A172 (cell line): Measurements from ENCODE around the gene THRB. TPM values are rescaled to one million over a fixed set of nuclear protein-coding genes. Genes with fewer than 3 reads are reported as not detected.

ENCODE experiments used
- DNase-seq: peaks from one replicate; pipeline ENCODE4 v3.0.0-alpha.2; 2015; ENCODE audit warnings: low spot score
- total RNA-seq: library from RNA; depleted of rRNA; stranded (reverse); fragments of >200 nt; shearing (Covaris generic); gene quantifications from 2 replicates; pipeline ENCODE4 v1.2.3, GENCODE V29; 2014

THRB gene
- total RNA-seq, 1 experiment from 2014 or later, result not detected

DNA sequence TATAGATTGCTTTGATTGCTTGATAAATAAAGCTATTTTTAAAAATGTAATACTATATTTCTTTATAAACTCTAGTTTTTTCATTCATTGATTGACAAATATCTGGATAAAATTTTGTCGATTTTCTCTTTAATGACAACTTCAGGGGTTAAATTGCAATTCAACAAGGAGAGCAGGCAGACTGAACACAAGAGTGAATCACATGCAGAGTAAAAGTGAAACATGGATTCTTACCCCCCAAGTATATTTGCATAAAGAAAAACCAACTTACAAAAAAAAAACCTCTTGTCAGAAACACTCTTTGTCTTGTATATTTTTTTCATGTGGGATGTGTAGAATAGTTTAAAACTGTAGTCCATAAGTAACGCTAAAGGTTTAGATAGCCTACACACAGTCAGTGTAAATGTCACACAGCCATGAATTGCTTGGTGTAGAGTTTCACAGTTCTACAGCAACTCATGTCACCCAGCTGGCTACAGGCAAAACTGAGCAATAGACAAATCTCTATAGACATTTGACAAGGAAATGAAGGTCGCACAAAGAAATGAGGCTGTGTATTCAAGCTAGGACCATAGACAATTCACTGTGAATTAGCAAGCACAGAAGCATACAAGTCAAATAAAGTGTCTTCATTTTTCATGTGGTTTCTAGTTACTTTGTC is 141.6 kb downstream of the THRB start:
- no peak for DNase-seq

DNA sequence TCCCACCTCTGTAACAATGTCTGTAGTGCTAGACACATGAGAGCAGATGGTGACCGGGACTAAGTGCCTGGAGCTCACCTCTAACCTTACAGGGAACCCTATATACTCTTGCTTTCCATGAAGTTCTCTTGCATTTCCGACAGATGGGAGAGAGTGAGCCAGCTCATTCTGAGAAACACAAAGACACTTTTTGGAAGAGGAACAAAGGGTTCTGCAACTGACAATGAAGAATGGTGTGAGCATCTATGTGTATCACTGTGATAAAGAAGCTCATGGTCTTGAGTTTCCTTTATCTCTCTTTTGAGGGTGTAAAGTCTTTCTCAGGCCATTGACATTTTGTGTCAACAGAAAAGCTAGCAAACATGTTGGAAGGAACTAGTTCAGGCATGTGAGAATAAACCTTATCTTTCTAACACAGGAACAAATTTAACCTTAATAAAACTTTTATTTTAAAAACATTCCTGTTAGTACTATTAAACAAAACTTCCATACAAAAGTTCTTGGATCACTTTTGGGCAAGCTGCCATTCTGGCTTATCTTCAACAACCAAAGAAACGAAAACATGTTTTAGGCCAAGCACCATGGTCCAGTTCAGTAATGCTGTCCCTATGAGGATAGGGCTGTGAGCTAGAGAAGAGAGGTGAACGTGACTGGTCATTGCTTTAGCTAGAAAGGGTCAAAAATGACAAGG is 142.7 kb downstream of the THRB start:
- no peak for DNase-seq

DNA sequence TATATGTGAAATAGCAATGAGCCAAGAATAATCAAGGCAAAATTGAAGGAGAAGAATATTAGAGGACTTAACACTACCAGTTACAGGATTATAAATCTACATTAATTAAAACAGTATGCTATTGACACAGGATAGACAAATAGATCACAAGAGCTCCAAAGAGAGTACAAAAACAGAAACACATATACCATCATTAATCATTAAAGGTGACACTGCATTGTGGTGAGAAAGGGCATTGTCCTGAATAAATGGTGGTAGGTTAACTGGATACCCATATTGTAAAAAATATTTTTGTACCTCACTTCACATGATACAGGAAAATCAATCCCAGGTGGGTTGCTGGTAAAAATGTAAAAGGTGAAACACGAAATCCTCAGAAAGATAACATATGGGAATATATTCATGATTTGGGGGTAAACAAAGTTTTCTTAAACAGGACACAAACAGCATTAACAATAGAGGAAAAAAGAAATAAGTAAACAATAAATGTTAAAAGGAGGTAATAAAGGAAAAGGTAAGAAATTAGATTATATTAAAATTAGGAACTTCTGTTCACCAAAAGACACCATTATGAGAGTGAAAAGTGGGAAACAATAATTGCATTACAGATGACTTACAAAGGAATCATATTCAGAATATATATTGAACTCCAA is 145.2 kb downstream of the THRB start:
- DNase-seq, result no peak

DNA sequence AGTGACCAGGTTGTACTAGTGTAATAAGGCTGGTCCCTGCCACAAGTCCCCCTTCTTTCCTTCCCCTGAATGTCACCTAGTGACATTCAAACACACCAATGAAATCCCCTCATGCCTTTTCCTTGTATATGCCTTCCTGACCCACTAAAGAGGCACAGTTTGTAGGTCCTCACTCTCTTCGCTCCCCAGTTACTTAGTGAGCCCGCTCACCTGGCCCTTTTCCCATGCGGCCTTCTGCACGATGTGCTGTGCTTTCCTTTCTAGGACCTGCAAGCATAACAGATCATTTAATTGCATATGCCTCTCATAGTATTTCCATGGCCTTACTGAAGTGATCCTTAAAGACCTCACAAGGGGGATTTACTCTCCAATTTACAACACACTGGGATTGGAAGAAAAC is 146.3 kb downstream of the THRB start:
- DNase-seq, result no peak

DNA sequence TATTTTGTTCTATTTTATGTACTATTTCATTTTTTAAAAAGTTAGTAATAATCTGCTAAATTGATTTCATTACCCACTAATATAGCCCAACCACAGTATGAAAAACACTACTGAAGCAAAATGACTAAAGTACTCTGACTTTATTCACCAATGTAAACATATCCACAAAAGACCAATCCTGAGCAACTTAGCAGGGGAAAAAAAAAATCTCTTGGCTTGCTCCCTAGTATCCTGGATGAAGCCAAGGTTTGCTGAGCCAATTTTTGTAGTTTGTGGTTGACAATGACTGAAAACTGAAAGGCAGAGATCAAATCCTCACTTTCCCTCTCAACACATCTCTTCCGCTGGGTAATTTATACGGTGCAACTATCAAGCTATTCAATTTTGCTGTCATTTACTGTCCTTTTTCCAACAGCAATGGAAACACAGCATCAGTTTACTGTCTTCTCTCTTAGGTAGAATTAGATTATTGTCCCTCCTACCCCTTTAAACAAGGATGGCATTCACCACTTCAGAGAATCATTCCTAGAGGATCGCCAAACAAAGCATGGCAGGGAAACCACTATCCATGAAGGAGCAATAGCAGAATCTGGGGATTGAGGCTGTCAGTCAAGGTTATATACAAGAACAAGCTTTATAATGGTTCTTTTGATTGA is 149.7 kb downstream of the THRB start:
- DNase-seq, result no peak

DNA sequence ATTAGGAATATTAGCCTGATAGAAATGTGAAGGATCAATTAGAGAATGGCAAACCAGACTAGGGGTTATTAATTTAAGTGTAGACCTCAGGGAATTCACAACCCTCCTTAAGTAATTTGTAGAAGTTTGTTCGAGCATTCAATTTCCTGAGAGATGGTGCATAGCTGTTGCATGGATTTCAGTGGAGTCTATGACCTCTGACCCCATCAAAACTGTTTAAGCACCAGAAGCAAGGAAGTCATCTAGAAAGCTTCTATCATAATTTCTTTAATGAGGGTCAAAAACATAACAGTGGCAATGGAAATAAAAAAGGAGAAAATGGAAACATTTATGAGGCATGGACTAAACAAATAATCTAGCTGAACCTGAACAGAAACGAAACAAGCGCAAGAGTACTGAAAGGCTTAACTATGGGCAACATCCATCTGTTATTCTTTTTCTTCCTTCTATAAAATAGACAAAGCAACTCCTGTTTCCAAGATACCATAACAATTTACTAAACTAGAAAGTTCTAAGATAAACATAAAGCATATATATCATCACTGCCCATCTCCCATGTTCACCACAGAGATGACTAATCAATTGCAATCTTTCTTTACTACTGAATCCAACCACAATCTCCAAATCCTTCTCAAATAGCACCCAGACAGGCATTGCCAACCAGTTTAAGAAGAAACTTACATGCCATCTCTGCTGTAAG is 151.4 kb downstream of the THRB start:
- peak; percentile 39 for DNase-seq

DNA sequence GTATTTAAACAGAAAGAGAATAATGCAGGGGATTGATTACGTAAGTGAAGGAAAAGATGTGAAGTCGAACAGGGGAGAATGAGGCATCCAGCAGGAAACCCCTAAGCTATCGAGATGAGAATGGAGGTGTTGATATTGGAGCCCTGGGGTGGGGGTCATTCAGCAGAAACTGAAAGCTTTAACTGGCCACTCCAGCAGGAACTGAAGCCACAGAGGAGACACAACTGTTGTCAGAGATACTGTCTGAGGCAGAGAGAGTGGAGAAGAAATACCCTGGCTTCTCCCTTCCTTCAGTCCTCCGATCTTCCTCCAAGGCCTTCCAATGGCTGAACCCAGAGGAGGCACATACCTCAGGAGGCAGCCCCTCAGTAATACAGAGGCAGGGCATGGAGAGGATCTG is 152.4 kb downstream of the THRB start:
- no peak for DNase-seq

DNA sequence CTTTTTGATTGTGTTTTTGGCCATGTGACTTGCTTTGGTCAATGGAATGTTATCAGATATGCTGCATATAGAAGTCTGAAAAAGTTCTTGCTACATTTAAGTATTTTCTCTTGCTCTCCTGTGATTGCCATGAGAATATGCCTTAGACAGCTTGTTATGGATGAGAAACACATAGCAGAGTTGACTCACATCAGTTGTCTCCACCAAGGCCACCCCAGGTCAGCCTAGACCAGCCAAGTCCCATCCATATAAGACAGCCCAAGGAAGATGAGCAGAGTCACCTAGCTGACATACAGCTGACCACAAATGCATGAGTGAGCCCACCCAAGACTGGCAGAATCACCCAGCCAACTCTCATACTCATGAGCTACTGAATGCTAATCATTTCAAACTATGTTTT is 153.0 kb downstream of the THRB start:
- DNase-seq, result no peak

DNA sequence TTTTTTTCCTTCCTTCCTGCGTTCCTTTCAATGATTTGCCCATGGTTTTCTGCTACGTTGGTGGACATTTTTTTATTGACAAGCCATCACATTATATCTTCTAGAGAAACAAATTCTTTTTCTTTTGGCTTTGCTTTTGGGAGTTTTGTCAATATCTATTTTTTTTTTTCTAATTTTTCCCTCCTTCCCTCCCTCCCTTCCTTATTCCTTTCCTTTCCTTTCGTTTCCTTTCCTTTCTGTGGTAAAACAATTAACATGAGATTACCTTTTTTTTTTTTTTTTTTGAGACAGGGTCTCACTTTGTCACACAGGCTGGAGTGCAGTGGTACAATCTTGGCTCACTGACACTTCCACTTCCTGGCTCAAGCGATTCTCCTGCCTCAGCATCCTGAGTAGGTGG is 153.7 kb downstream of the THRB start:
- no peak for DNase-seq

DNA sequence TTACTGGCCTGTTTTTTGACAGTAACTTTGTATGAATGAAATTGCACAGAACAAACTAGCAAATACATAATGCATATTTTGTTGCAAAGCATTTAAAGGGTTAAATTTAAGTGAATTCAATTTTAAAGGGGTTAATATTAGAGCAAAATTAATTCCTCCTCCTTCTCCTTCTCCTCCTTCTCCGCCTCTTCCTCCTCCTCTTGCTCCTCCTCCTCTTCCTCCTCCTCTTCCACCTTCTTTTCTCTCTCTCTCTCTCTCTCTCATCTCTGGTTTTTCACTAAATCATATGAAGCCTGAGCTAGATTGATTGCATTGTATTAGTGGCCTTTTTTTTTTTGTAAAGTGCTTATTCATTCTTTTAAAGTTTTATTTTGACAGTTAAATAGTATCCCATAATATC is 154.5 kb downstream of the THRB start:
- DNase-seq, result no peak

DNA sequence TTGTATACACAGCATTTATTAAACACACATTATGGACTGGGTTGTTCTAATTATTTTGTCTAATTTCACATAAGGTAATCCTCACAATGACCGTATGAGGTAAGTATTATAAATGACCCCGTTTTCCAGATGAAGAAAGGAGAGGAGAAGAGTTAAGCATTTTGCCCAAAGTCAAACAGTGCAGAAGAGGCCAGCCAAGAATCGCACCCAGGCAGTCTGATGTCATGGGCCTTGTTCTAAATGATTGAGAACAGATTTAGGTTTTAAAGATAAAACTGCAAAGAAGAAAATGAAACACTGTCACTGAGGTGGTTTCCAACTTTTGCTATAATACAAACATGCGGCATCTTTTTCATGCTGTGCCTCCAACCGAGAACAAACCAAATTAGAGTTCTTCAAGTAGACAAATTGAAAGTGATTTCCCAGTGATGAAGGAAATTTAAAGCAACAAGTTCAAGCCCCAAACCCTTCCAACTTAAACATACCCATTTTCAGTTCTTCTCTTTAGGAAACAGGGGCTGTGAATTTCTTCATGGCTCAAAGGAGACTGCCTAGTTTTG is 155.3 kb downstream of the THRB start:
- DNase-seq, result no peak

DNA sequence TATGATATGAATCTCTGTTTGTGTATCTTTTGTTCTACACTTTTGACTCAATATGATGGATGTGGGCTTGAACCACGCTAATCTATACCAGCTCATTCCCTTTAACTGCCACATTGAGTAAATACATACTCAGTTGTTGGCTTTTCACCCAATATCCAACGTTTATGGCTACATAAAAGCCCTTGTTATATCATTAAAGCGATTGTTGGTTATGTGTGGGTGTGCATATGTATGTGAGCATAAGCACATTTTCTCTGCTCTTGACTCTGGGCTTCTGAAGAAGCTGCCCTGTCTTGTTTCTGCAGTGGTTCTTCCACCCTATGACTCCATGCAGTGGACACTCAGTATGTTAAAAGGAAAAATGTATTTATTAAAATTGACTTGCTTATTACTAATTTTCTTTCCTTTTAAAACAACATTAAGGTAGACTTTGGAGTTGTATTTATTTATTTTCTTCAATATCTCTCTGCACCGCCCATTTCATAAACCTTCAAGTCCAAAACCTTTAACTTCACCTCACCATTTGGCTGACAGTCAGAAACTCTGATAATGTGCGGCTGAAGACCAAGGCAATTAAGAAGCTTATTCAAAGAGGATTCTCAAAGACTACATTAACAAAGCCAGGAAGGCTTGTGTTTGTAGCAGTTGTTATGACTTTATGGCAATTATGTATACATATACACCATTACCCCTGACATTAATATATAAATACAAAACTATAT is 156.1 kb downstream of the THRB start:
- no peak for DNase-seq

DNA sequence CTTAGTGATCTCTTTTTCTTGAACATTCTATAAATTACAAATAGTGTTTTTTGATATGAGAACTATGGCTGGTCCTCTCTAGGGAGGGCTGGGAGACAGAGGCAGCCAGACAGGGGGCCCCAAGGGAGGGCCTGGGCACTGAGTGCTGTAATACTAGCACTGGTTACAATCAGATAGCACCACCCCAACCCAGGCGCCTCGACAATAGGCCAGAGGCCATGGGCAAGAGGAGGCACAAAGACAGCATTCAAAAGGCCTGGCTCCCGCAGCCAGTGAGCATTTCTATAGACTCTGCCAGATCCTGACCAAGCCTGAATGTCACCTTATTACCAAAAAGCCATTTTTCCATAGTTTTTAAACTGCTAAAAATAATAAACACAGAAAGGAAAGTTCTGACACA is 158.5 kb downstream of the THRB start:
- DNase-seq, result no peak

DNA sequence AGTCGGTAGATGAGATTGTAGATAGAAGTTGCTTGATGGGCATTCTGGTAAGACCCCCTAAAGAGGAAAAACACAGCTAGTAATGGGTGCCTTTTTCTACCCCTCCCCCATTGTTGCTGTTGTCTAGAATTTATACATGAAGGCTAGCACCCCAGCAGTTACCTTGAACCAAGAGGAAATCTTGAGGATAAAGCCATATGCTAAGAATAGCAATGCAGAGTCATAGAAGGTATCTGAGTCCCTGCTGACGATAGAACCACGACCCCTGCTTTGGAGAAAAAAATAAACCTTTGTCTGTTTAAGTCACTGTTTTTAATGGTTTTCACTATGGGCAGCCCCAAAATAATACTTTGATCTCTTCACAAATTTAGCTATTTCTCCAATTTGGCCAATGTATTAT is 162.6 kb downstream of the THRB start:
- no peak for DNase-seq

DNA sequence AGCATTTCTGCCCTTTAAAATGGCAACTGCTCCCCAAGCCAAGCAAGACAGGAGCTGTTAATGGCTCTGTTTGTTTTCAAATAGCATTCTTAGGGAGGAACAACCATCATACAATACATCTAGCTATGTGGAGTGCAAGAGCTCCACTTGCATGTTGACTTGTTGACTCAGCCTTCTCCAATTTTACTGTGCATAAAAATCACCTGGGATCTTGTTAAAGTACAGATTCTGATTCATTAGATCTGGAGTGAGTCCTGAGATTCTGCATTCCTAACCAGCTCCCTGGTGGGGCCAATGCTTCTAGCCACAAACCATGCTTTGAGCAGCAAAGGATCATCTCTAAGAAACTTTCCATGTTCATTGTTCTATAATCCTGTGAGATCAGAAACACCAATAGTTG is 171.4 kb downstream of the THRB start:
- DNase-seq, result no peak

DNA sequence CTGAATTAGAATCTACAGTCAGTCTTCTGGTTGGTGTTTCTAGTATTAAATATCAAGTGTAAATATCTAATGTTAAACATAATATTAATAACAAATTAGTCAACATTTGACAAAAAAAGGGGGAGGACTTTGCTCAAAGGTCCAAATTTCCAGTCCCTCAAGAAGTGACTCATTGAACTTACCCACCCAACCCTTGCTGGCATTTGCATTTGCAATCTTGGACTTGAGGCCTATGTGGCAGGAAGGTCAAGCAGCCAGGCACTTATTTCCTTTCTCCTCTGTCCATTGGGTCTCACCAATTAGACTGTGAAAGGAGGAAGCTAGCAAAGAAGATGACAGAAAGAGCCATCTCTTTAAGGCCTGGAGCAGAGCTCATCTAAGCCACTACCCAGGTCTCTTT is 174.0 kb downstream of the THRB start:
- no peak for DNase-seq

DNA sequence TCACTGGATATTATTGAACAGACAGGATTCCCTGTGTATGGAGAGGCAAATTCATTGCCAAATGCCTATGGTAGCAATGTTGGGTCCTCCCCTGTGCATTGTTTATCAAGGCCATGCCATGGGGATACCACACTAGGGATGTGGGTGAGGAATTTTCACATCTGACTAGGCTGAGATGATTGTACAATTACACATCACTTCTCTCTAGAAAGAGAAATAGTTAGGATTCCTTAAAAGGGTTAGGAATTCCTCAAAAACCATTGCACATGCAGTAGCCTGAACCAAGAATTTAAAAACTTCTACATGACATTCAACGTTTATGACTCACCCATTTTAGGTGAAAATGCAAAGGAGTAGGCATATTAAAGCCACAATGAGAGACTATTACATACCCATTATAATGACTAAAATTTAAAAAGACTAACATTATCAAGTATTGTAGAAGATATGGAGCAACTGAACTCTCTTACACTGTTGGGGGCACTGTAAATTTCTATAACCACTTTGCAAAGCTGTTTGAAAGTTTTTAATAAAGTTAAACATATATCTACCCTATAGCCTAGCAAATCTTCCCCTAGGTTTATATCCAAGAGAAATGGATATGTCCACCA is 175.9 kb downstream of the THRB start:
- peak; percentile 38 for DNase-seq

DNA sequence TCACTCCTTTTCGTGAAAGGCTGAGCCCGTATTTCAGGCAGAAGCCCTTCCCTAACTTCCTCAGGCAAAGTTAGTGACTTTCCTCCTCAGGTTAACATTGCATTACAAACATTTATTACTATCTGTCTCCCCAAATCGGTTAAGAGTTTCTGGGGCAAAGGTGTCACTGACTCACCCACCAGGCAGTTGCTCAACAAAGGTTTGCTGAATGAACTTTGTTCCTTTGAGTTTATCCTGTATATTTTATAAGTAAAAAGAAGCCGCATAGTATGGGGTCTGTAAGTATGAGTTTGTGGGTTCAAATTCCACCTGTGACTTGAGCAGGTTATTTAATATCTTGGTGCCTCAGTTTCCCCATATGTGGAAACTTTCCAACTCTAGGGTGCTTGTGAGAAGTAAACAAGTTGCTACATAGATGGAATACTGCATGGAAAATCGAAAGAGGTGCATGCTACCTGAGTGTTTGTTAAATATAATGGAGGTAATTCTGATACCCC is 177.7 kb downstream of the THRB start:
- DNase-seq, result no peak

DNA sequence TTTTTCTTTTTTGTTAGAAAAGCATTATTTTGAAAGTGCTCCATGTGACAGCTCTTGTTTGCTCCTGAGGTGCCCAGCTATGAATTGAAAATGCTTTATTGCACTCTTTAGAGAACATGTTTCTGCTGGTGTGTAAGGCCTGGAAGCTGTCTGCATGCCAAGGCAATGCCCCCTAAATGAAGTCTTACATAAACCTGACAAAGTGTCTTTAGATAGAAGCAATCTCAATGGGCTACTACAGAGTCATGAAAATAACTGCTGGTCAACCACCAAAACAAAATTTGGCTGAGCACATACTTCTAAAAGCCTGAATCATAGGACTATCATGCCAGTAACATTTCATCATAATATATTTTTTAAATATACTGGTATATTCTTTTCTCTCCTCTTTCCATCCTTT is 178.7 kb downstream of the THRB start:
- no peak for DNase-seq

DNA sequence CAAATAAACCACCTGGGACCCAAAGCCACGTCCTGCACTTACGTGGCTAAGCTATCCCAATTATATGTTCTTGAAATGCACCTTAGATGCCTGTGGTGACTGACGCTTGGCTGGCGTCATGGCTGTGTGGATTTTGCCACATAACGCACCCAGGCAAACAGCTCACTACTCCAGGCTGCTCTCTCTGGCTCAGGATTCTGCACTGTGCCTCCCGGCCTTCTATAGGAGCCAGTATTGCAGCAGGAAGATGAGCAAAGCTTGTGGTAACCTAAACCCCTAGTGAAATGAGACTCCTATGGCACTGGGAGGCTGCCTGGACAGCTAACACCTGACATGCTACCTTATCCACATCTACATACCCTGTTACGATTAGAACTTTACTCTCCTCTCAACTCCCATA is 179.3 kb downstream of the THRB start:
- no peak for DNase-seq

DNA sequence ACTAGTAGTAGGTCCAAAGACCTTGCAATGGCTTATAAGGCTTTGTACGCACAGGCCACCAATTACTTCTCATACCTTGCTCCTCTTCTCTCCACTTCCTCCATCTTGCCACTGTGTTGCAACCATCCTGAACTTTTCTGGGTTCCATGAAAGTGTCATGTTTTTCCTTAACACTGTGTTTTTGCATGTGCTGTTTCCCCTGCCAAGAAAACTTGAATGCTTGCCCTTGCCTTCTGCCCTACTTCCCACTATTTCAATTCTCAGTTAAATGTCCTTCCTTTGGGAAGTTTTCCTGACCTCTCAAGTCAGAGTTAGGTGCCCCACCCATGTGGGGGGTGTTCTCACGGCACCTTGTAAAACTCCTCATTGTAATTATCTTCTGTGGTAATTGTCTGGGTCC is 182.8 kb downstream of the THRB start:
- no peak for DNase-seq
